GM12878 (cell line): ENCODE results near the gene TMEM229B. TPM values are rescaled to one million over a fixed set of nuclear protein-coding genes. Genes with fewer than 3 reads are reported as not detected.

Source experiments
- ATAC-seq: fragments of 200-7000 bp; cut with Tn5 transposase; 3 replicates; pipeline ENCODE4 v1.9.1; 2020; ENCODE audit warnings: mild to moderate bottlenecking, moderate library complexity
- BruUV-seq: library from RNA; stranded (reverse); fragments of 400-500 nt; replicated peaks from 2 replicates; lab custom pipeline; 2021; lab: Mats Ljungman, UMichigan
- CTCF ChIA-PET: fragments of 300-600 bp; sonication (Branson Sonifier 250); formaldehyde crosslinking; extraction: SDS; loops from one replicate; lab custom pipeline; 2021; ENCODE audit warnings: inconsistent platforms; lab: Yijun Ruan, JAX
- POLR2A ChIA-PET: fragments of 350-600 bp; formaldehyde crosslinking; extraction: SDS; loops from one replicate; lab custom pipeline; 2021; ENCODE audit warnings: inconsistent platforms; lab: Charles Lee
- RAD21 ChIA-PET: fragments of 300-600 bp; sonication (Branson Sonifier 250); formaldehyde crosslinking; loops from one replicate; lab custom pipeline; 2023; ENCODE audit warnings: antibody characterized with exemption; ENCODE audit not compliant: unreplicated experiment; lab: Charles Lee
- SMC1A ChIA-PET: fragments of 300-600 bp; sonication (Branson Sonifier 250); formaldehyde crosslinking; loops from one replicate; lab custom pipeline; 2023; ENCODE audit not compliant: unreplicated experiment, uncharacterized antibody; lab: Charles Lee
- DNase-seq: peaks from one replicate; pipeline ENCODE4 v3.0.0-alpha.2; 2011; ENCODE audit warnings: low read depth, low spot score
- FAIRE-seq: peaks from 3 replicates; lab custom pipeline; 2011; peaks lifted over from hg19 to GRCh38; lab: Jason Lieb, UNC
- H2AFZ ChIP-seq: 2 replicates; pipeline ENCODE4 v1.6.0; 2011; ENCODE audit warnings: low read depth, low read length, control low read depth; ENCODE audit not compliant: control insufficient read depth
- H3K27ac ChIP-seq: 2 replicates; pipeline ENCODE4 v1.5.1; 2011; ENCODE audit warnings: control low read depth; ENCODE audit not compliant: control insufficient read depth, insufficient read depth
- H3K27me3 ChIP-seq, 2 experiments: replicated peaks in 1 of 2; 2 replicates each; pipeline versions ENCODE4 v1.6.0 to v1.6.1; 2011; ENCODE audit warnings: low read length in 1 of 2; ENCODE audit not compliant: control insufficient read depth in 2 of 2, insufficient read depth in 2 of 2
- H3K36me3 ChIP-seq, 2 experiments: 2 replicates each; pipeline ENCODE4 v1.5.1; 2011; ENCODE audit warnings: low read length in 1 of 2; ENCODE audit not compliant: control insufficient read depth in 2 of 2, insufficient read depth in 2 of 2
- H3K4me1 ChIP-seq: 2 replicates; pipeline ENCODE4 v1.6.1; 2011; ENCODE audit warnings: mild to moderate bottlenecking, low read length, moderate library complexity, mixed read lengths; ENCODE audit not compliant: control insufficient read depth, insufficient read depth
- H3K4me2 ChIP-seq: 2 replicates; pipeline ENCODE4 v1.6.0; 2011; ENCODE audit warnings: control low read depth; ENCODE audit not compliant: control insufficient read depth, insufficient read depth
- H3K4me3 ChIP-seq: fragments of 200-600 bp; sonication (generic); 2 replicates; pipeline ENCODE4 v1.5.1; 2016
- H3K79me2 ChIP-seq: 2 replicates; pipeline ENCODE4 v1.6.0; 2011; ENCODE audit warnings: low read length; ENCODE audit not compliant: control insufficient read depth, insufficient read depth
- H3K9ac ChIP-seq: 2 replicates; pipeline ENCODE4 v1.8.0; 2011; ENCODE audit warnings: low read length, control low read depth, mixed read lengths; ENCODE audit not compliant: control insufficient read depth, insufficient read depth
- H3K9me3 ChIP-seq: replicated peaks from 3 replicates; pipeline ENCODE4 v1.5.1; 2011; ENCODE audit warnings: mild to moderate bottlenecking, low read length; ENCODE audit not compliant: control insufficient read depth, insufficient read depth
- H4K20me1 ChIP-seq: 2 replicates; pipeline ENCODE4 v1.6.0; 2011; ENCODE audit not compliant: control insufficient read depth, insufficient read depth
- CREM ChIP-seq: IDR thresholded peaks from 2 replicates; pipeline ENCODE4 v1.6.1; 2014; ENCODE audit warnings: antibody characterized with exemption, low read depth
- CTCF ChIP-seq, 3 experiments: IDR thresholded peaks in 2 of 3; conservative IDR thresholded peaks in 1 of 3; 2 replicates each; pipeline ENCODE4 v1.5.1; 2011; ENCODE audit warnings: low read depth in 3 of 3, low read length in 3 of 3, mild to moderate bottlenecking in 3 of 3, control low read depth in 2 of 3, moderate library complexity in 2 of 3, inconsistent platforms in 1 of 3, mixed read lengths in 1 of 3; ENCODE audit not compliant: control insufficient read depth in 2 of 3, insufficient read depth in 1 of 3; ENCODE audit errors: extremely low read depth in 1 of 3
- ESRRA ChIP-seq: IDR thresholded peaks from 2 replicates; pipeline ENCODE4 v1.6.1; 2012; ENCODE audit warnings: mild to moderate bottlenecking, low read length, improper control_type of control experiment
- ETV6 ChIP-seq, 2 experiments: fragments of 450-650 bp in 1 of 2; IDR thresholded peaks in 1 of 2; conservative IDR thresholded peaks in 1 of 2; 2 replicates each; pipeline ENCODE4 v1.6.1; 2014; ENCODE audit warnings: antibody characterized with exemption in 1 of 2, borderline replicate concordance in 1 of 2, low read depth in 1 of 2, mild to moderate bottlenecking in 1 of 2, moderate library complexity in 1 of 2
- IKZF2 ChIP-seq, 2 experiments: fragments of 450-650 bp; IDR thresholded peaks; 2 replicates each; pipeline ENCODE4 v1.6.1; 2017; ENCODE audit warnings: mild to moderate bottlenecking in 2 of 2, moderate library complexity in 2 of 2
- PML ChIP-seq: IDR thresholded peaks from 2 replicates; pipeline ENCODE4 v1.6.1; 2012; ENCODE audit warnings: low read length, inconsistent platforms
- POU2F2 ChIP-seq: IDR thresholded peaks from 3 replicates; pipeline ENCODE4 v1.6.1; 2011; ENCODE audit warnings: low read depth, mild to moderate bottlenecking, low read length, borderline replicate concordance
- RCOR1 ChIP-seq: conservative IDR thresholded peaks from 2 replicates; pipeline ENCODE4 v1.6.1; 2012; ENCODE audit warnings: low read depth, low read length, improper control_type of control experiment
- REST ChIP-seq: IDR thresholded peaks from 2 replicates; pipeline ENCODE4 v1.6.1; 2012; ENCODE audit warnings: mild to moderate bottlenecking, low read depth, low read length
- SREBF2 ChIP-seq: IDR thresholded peaks from 2 replicates; pipeline ENCODE4 v1.6.1; 2012; ENCODE audit warnings: mild to moderate bottlenecking, low read length
- SUPT20H ChIP-seq: IDR thresholded peaks from 2 replicates; pipeline ENCODE4 v1.6.1; 2011; ENCODE audit warnings: low read depth, mild to moderate bottlenecking, low read length, moderate library complexity, borderline replicate concordance; ENCODE audit not compliant: control insufficient read depth
- TARDBP ChIP-seq: IDR thresholded peaks from 2 replicates; pipeline ENCODE4 v1.6.1; 2016; ENCODE audit warnings: borderline replicate concordance
- ZSCAN29 ChIP-seq: fragments of 450-650 bp; IDR thresholded peaks from 2 replicates; pipeline ENCODE4 v1.6.1; 2017; ENCODE audit warnings: mild to moderate bottlenecking, moderate library complexity
- WGBS: methylation state at CpG from one replicate; pipeline ENCODE4 v1.1.6; 2016; ENCODE audit warnings: low lambda C conversion rate; ENCODE audit not compliant: insufficient replicate concordance, insufficient coverage; ENCODE audit errors: missing lambda C conversion rate; 5-methylcytosine and 5-hydroxymethylcytosine counted together
- in situ Hi-C: fragments of 300-500 bp; cut with MboI; formaldehyde crosslinking; loops from 9 replicates; pipeline ENCODE4 v1.14.3; 2018; ENCODE audit warnings: mixed read lengths
- intact Hi-C: fragments of 100-400 bp; cut with micrococcal nuclease; formaldehyde crosslinking; loops from one replicate; pipeline ENCODE4 v1.14.2; 2022; ENCODE audit not compliant: unreplicated experiment
- polyA plus RNA-seq, 11 experiments: library from polyadenylated mRNA; depleted of rRNA in 4 of 11; unstranded in 6 of 11; stranded (reverse) in 5 of 11; fragments of >200 nt; fragmentation: Nextera tagmentation in 4 of 11; fragmentation: Illumina TruSeq in 1 of 11; extraction: Ambion mirVana in 4 of 11; extraction: Trizol in 1 of 11; gene quantifications; 1 replicate in 1 of 11; 2 replicates in 10 of 11; pipeline versions ENCODE4 v1.2.1 to v1.2.3, GENCODE V29; 2011 to 2016; ENCODE audit warnings: inconsistent platforms in 2 of 11, missing spikeins in 2 of 11, low read depth in 1 of 11
- total RNA-seq, 4 experiments: library from RNA; depleted of rRNA in 3 of 4; stranded (reverse); fragments of >200 nt in 3 of 4; fragmentation: Illumina TruSeq in 1 of 4; extraction: Trizol in 1 of 4; gene quantifications; 2 replicates each; pipeline versions ENCODE4 v1.2.1 to v1.2.3, GENCODE V29; 2013 to 2021

Gene TMEM229B
- total and polyA plus RNA-seq, 10 of the 15 experiments (the other 5 are each of a cell fraction or from before 2014, with no cell fraction given), result 0.24 to 5.3 (median 1.7) TPM

- in situ Hi-C loops, result no loop called here
- no peak overlapping the region for H3K9ac ChIP-seq
- SMC1A ChIA-PET, result interaction anchor here (1.0 to 1.7 kb wide), 2 partner anchors 10 to 52 kb away, joined by 3 to 7 read pairs; no protein-coding TSS in a partner anchor
- H3K79me2 ChIP-seq, result no peaks in the 10 kb centered on the region
- peaks cover 17% of the 10 kb centered on the region for H3K4me1 ChIP-seq
- DNase-seq (no peak), ATAC-seq (no peak), FAIRE-seq (no peak)
- no peak overlapping the region for H2AFZ ChIP-seq
- no peaks in the 10 kb centered on the region for H4K20me1 ChIP-seq
- RAD21 ChIA-PET, result no interaction called here
- H3K4me3 ChIP-seq, result no peak overlapping the region
- no peak overlapping the region for H3K27ac ChIP-seq
- CTCF ChIA-PET, result interaction anchor here (1.7 to 2.0 kb wide), 2 partner anchors 47 to 91 kb away, joined by 4 to 7 read pairs; no protein-coding TSS in a partner anchor
- WGBS, result 85% methylated on average over 9 of the region's 9 CpGs
- H3K9me3 ChIP-seq, result no peaks in the 10 kb centered on the region
- POLR2A ChIA-PET, result no interaction called here
- TF ChIP-seq SUPT20H, result no peak
- no peaks in the 10 kb centered on the region for H3K27me3 ChIP-seq
- BruUV-seq, result no TSS peak
- intact Hi-C loops, result no loop called here
- H3K36me3 ChIP-seq, result no peaks in the 10 kb centered on the region
- H3K4me2 ChIP-seq, result no peak overlapping the region
Observed at GRCh38 chr14:67480011-67480410, 8.5 kb downstream of the TMEM229B start.

GRCh38 chr14:67478800-67479084, 9.8 kb downstream of the TMEM229B start:
- no peak for DNase-seq
- Histone ChIP-seq H3K9ac (no peak overlapping the region), H3K27me3 (no peaks in the 10 kb centered on the region), H3K36me3 (no peaks in the 10 kb centered on the region), H3K4me2 (no peak overlapping the region), H3K4me3 (no peak overlapping the region), H3K4me1 (peaks cover 10% of the 10 kb centered on the region), H3K9me3 (no peaks in the 10 kb centered on the region), H3K79me2 (no peaks in the 10 kb centered on the region), H4K20me1 (no peaks in the 10 kb centered on the region), H2AFZ (no peak overlapping the region), H3K27ac (no peak overlapping the region)
- SMC1A ChIA-PET, result interaction anchor here (1.5 kb wide), 1 partner anchor 9 kb away, joined by 7 read pairs; no protein-coding TSS in a partner anchor
- intact Hi-C loops (no loop called here), in situ Hi-C loops (no loop called here)
- CTCF ChIA-PET, result interaction anchor here (1.4 kb wide), 1 partner anchor 35 kb away, joined by 3 read pairs; no protein-coding TSS in a partner anchor
- POLR2A ChIA-PET, result no interaction called here
- RAD21 ChIA-PET, result no interaction called here
- WGBS, result 85% methylated on average over 2 of the region's 2 CpGs
- ATAC-seq, result no peak
- no peak for FAIRE-seq
- no TSS peak for BruUV-seq
- TF ChIP-seq IKZF2 (IDR thresholded peaks at IDR 0.05), result no peak
- no peak for TF ChIP-seq ZSCAN29
- no peak for TF ChIP-seq SREBF2
- no peak for TF ChIP-seq TARDBP
- TF ChIP-seq CREM, result no peak
- TF ChIP-seq CTCF (IDR thresholded peaks at IDR 0.05 in 2 of 3, conservative IDR thresholded peaks at IDR 0.05 in 1 of 3; ENCODE audit: control insufficient read depth in 2 of 3, extremely low read depth in 1 of 3, insufficient read depth in 1 of 3, low read depth in 3 of 3, low read length in 3 of 3), result no peak
- no peak for TF ChIP-seq PML
- TF ChIP-seq RCOR1, result no peak
- no peak for TF ChIP-seq REST
- no peak for TF ChIP-seq ETV6 (conservative IDR thresholded peaks at IDR 0.05 in 1 of 2, IDR thresholded peaks at IDR 0.05 in 1 of 2; ENCODE audit: borderline replicate concordance in 1 of 2, low read depth in 1 of 2)
- no peak for TF ChIP-seq POU2F2
- no peak for TF ChIP-seq ESRRA
